GM23248 (cell line): Measurements from ENCODE around the gene SUB1.

ENCODE experiments used
- EZH2 ChIP-seq: fragments of 200-600 bp; sonication (generic); IDR thresholded peaks from 2 replicates; pipeline ENCODE4 v1.6.1; 2018; ENCODE audit warnings: antibody characterized with exemption, mild to moderate bottlenecking; ENCODE audit not compliant: insufficient read depth, poor library complexity, severe bottlenecking
- EZH2phosphoT487 ChIP-seq: fragments of 200-600 bp; sonication (generic); IDR thresholded peaks from 2 replicates; pipeline ENCODE4 v1.6.1; 2018; ENCODE audit warnings: antibody characterized with exemption, moderate library complexity, mild to moderate bottlenecking, low read depth; ENCODE audit not compliant: insufficient read depth

GRCh38 chr5:32628049-32628844 lies 42.9 kb downstream of the SUB1 start:
- TF ChIP-seq EZH2phosphoT487 (no peak), EZH2 (no peak)
